Suprapubic skin (tissue), 4 donors: ENCODE results near the gene TMC8. TPM values are rescaled to one million over a fixed set of nuclear protein-coding genes. Genes with fewer than 3 reads are reported as not detected.
A peak's percentile ranks its signal among the peaks of the same experiment; 100 is the strongest.

ENCODE experiments used
- DNase-seq, 2 donors: peaks; one replicate each; pipeline ENCODE4 v3.0.0-alpha.2; 2019; ENCODE audit warnings: low spot score in 2 of 2
- H3K27ac ChIP-seq: fragments of 200-600 bp; sonication (generic); one replicate; pipeline ENCODE4 v1.5.1; 2019
- H3K27me3 ChIP-seq: fragments of 200-600 bp; sonication (generic); one replicate; pipeline ENCODE4 v1.5.1; 2019
- H3K36me3 ChIP-seq: fragments of 200-600 bp; sonication (generic); one replicate; pipeline ENCODE4 v1.5.1; 2019
- H3K4me1 ChIP-seq: fragments of 200-600 bp; sonication (generic); one replicate; pipeline ENCODE4 v1.5.1; 2019
- H3K4me3 ChIP-seq: fragments of 200-600 bp; sonication (generic); one replicate; pipeline ENCODE4 v1.5.1; 2019; ENCODE audit warnings: mild to moderate bottlenecking
- H3K9me3 ChIP-seq: fragments of 200-600 bp; sonication (generic); one replicate; pipeline ENCODE4 v1.5.1; 2019
- EP300 ChIP-seq: sonication (generic); formaldehyde crosslinking; IDR thresholded peaks from one replicate; pipeline ENCODE4 v1.6.1; 2017; ENCODE audit warnings: antibody characterized with exemption
- POLR2A ChIP-seq, 2 donors: fragments of 450-650 bp; IDR thresholded peaks; one replicate each; pipeline ENCODE4 v1.6.1; 2017; ENCODE audit warnings: antibody characterized with exemption in 2 of 2, mild to moderate bottlenecking in 2 of 2, moderate library complexity in 2 of 2
- POLR2AphosphoS5 ChIP-seq, 3 donors: sonication (generic); formaldehyde crosslinking; IDR thresholded peaks; one replicate each; pipeline ENCODE4 v1.6.1; 2017; ENCODE audit warnings: antibody characterized with exemption in 3 of 3
- WGBS: methylation state at CpG from one replicate; pipeline ENCODE4 v1.1.5; 2018; 5-methylcytosine and 5-hydroxymethylcytosine counted together
- total RNA-seq, 4 donors: library from RNA; depleted of rRNA; stranded (reverse); fragments of >200 nt; gene quantifications; one replicate each; pipeline ENCODE4 v1.1.0, GENCODE V29; 2016
- TF ChIP-seq, protein P1 (sequence below), 2 donors: fragments of 200-600 bp in 1 of 2; fragments of 450-650 bp in 1 of 2; sonication (generic) in 1 of 2; IDR thresholded peaks; one replicate each; pipeline ENCODE4 v1.5.1; 2016 to 2019; ENCODE audit warnings: antibody characterized with exemption in 2 of 2, mild to moderate bottlenecking in 1 of 2, moderate library complexity in 1 of 2

Gene TMC8
- total RNA-seq, 4 donors from 2014 or later, result 0.36 to 6.4 (median 1.8) TPM

DNA sequence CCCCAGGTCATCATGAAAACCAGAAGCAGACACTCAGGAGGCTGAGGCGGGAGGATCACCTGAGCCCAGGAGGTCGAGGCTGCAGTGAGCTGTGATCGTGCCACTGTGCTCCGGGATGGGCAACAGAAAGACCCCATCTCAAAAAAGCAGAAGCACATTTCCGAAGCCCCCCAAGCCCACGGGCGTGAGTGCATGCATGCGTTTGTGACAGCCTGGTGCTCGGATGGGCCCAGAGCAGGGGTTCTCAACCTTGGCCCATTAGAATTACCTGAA lies 21.1 kb upstream of the TMC8 start:
- Histone ChIP-seq H3K36me3 (peaks cover 31% of the 10 kb centered on the region), H3K9me3 (no peaks in the 10 kb centered on the region)

DNA sequence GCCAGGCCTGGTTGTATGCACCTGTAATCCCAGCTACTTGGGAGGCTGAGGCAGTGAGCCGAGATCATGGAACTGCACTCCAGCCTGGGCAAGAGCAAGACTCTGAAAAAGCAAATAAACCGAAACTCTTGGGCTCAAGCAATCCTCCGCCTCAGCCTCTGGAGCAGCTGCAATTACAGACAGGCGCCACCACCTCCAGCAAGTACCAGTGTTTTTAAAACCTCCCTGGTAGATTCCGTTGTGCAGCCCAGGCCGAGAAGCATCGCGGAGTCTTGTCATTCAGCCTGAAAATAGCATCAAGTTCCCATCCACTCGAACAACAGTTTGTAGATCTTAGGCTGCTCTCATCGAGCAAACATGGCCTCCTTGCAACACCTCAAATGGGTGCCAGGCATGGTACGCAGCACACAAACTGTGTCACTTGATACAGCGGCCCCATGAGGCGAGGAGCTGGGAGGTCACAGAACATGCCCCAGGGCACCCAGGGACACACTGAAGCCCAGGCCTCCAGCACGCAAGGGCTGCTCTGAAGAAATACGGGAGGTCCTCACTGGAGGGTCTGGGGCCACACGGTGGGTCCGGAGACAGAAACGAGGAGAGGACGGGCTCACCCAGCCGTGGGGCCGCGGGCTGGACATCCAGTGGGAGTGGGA lies 20.1 kb upstream of the TMC8 start:
- no peaks in the 10 kb centered on the region for H3K27me3 ChIP-seq
- TF ChIP-seq, protein P1, sequence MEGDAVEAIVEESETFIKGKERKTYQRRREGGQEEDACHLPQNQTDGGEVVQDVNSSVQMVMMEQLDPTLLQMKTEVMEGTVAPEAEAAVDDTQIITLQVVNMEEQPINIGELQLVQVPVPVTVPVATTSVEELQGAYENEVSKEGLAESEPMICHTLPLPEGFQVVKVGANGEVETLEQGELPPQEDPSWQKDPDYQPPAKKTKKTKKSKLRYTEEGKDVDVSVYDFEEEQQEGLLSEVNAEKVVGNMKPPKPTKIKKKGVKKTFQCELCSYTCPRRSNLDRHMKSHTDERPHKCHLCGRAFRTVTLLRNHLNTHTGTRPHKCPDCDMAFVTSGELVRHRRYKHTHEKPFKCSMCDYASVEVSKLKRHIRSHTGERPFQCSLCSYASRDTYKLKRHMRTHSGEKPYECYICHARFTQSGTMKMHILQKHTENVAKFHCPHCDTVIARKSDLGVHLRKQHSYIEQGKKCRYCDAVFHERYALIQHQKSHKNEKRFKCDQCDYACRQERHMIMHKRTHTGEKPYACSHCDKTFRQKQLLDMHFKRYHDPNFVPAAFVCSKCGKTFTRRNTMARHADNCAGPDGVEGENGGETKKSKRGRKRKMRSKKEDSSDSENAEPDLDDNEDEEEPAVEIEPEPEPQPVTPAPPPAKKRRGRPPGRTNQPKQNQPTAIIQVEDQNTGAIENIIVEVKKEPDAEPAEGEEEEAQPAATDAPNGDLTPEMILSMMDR (IDR thresholded peaks at IDR 0.05), result no peak
- TF ChIP-seq EP300, result no peak
- TF ChIP-seq POLR2AphosphoS5 (IDR thresholded peaks at IDR 0.05), result no peak
- no peak for TF ChIP-seq POLR2A (IDR thresholded peaks at IDR 0.05)
- peaks cover 23% of the 10 kb centered on the region for H3K36me3 ChIP-seq
- H3K4me3 ChIP-seq, result no peak overlapping the region
- peaks cover 24% of the 10 kb centered on the region for H3K4me1 ChIP-seq
- H3K9me3 ChIP-seq, result no peaks in the 10 kb centered on the region
- WGBS, result 80% methylated on average over 22 of the region's 22 CpGs
- peak in 1 of 2 donors; percentile 32 for DNase-seq
- no peak overlapping the region for H3K27ac ChIP-seq

More for the DNA sequence above, 21.1 kb upstream of the TMC8 start:
- no peak overlapping the region for H3K27ac ChIP-seq
- TF ChIP-seq EP300 (no peak), POLR2AphosphoS5 (IDR thresholded peaks at IDR 0.05) (no peak), POLR2A (IDR thresholded peaks at IDR 0.05) (no peak)
- TF ChIP-seq, protein P1 (IDR thresholded peaks at IDR 0.05), result no peak
- no peaks in the 10 kb centered on the region for H3K27me3 ChIP-seq
- 85% methylated on average over 9 of the region's 9 CpGs for WGBS
- peak in 1 of 2 donors; percentile 31 for DNase-seq
- H3K4me3 ChIP-seq, result no peak overlapping the region
- peaks cover 14% of the 10 kb centered on the region for H3K4me1 ChIP-seq

DNA sequence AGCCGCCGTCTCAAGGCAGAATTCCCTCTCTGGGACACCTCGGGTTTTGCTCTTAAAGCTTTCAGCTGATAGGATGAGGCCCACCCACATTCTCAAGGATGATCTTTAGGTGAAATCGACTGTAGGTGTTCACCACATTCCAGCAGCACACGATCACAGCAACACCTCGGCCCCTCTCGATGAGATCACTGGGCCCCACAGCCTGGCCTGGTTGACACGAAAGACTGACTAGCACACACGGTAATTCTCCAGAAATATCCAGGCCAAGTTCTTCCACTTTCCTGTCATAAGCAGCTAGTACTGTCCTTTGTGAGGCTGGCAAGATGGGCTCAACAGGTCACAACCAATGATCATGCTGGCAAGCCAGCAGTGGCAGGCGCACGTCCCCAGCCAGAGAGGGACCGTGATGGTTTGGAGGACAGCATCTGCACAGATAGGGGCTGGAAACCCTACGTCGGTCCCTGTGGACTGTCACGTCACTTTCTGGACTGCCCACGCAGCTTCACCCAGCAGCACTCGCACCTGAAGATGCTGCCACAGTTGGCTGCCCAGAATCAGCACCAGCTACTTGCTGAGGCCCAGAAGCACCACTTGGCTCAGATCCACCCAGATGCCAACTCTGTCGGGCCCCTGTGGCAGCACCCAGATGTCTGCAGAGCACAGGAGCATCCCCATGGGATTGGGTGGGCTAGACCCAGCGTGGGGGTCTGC lies 19.4 kb upstream of the TMC8 start:
- Histone ChIP-seq H3K27me3 (no peaks in the 10 kb centered on the region), H3K9me3 (no peaks in the 10 kb centered on the region), H3K4me1 (peaks cover 24% of the 10 kb centered on the region), H3K27ac (no peak overlapping the region), H3K36me3 (peaks cover 23% of the 10 kb centered on the region), H3K4me3 (no peak overlapping the region)
- DNase-seq, result no peak
- 87% methylated on average over 15 of the region's 19 CpGs for WGBS
- TF ChIP-seq POLR2A (IDR thresholded peaks at IDR 0.05), result no peak
- TF ChIP-seq POLR2AphosphoS5 (IDR thresholded peaks at IDR 0.05), result no peak
- no peak for TF ChIP-seq EP300
- TF ChIP-seq, protein P1 (IDR thresholded peaks at IDR 0.05), result no peak

DNA sequence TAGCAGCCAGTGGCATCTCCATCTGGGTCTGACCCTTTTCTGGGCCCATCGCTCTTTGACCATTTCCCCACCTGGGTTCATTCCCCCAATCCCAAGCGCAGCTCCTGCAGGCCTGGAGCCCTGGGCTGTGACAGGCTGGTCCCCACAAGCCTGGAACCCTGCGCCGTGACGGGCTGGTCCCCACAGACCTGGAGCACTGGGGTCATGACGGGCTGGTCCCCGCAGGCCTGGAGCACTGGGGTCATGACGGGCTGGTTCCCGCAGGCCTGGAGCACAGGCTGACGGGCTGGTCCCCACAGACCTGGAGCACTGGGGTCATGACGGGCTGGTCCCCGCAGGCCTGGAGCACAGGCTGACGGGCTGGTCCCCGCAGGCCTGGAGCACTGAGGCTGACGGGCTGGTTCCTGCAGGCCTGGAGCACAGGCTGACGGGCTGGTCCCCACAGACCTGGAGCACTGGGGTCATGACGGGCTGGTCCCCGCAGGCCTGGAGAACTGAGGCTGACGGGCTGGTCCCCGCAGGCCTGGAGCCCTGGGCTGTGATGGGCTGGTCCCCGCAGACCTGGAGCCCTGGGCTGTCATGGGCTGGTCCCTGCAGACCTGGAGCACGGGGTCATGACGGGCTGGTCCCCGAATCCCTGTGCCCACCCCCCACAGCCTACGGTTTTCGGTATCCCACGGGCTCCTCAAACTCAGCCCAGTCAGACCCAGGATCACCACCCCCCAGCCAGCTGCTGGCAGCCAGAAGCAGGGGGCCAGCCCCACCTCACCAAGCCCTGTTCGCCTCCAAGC lies 18.6 kb upstream of the TMC8 start:
- no peaks in the 10 kb centered on the region for H3K9me3 ChIP-seq
- H3K4me1 ChIP-seq, result peaks cover 24% of the 10 kb centered on the region
- TF ChIP-seq POLR2AphosphoS5 (IDR thresholded peaks at IDR 0.05) (no peak), POLR2A (IDR thresholded peaks at IDR 0.05) (no peak), EP300 (no peak)
- TF ChIP-seq, protein P1 (IDR thresholded peaks at IDR 0.05), result no peak
- no peak for DNase-seq
- H3K27me3 ChIP-seq, result no peaks in the 10 kb centered on the region
- WGBS, result 84% methylated on average over 9 of the region's 28 CpGs
- H3K4me3 ChIP-seq, result no peak overlapping the region
- peaks cover 23% of the 10 kb centered on the region for H3K36me3 ChIP-seq
- no peak overlapping the region for H3K27ac ChIP-seq
